ENCODE data around the gene HDAC8.
"Not testable (repeated sequence)": the region's sequence is repeated elsewhere in the genome, so short reads cannot be mapped to it uniquely, and the experiment has no call there.

Gene HDAC8

DNA sequence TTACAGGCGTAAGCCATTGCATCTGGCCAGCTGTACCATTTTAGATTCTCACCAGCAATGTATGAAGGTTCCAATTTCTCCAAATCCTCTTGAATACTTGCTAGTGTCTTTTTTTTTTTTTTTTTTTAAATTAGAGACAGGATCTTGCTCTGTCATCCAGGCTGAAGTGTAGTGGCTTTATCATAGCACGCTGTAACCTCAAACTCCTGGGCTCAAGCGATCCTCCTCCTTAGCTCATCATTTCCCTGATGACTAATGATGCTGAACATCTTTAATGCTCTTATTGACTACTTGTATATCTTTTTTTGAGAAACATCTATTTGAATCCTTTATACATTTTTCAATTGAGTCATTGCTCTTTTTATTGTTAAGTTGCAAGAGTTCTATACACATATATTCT is 40.3 kb downstream of the HDAC8 start:
- TF ChIP-seq, protein P1, sequence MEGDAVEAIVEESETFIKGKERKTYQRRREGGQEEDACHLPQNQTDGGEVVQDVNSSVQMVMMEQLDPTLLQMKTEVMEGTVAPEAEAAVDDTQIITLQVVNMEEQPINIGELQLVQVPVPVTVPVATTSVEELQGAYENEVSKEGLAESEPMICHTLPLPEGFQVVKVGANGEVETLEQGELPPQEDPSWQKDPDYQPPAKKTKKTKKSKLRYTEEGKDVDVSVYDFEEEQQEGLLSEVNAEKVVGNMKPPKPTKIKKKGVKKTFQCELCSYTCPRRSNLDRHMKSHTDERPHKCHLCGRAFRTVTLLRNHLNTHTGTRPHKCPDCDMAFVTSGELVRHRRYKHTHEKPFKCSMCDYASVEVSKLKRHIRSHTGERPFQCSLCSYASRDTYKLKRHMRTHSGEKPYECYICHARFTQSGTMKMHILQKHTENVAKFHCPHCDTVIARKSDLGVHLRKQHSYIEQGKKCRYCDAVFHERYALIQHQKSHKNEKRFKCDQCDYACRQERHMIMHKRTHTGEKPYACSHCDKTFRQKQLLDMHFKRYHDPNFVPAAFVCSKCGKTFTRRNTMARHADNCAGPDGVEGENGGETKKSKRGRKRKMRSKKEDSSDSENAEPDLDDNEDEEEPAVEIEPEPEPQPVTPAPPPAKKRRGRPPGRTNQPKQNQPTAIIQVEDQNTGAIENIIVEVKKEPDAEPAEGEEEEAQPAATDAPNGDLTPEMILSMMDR (IDR thresholded peaks at IDR 0.05; ENCODE audit: borderline replicate concordance, insufficient read depth, low read depth, low read length) = no peak
- no peak overlapping the region for H3K4me3 ChIP-seq (ENCODE audit: low read depth, low read length)

DNA sequence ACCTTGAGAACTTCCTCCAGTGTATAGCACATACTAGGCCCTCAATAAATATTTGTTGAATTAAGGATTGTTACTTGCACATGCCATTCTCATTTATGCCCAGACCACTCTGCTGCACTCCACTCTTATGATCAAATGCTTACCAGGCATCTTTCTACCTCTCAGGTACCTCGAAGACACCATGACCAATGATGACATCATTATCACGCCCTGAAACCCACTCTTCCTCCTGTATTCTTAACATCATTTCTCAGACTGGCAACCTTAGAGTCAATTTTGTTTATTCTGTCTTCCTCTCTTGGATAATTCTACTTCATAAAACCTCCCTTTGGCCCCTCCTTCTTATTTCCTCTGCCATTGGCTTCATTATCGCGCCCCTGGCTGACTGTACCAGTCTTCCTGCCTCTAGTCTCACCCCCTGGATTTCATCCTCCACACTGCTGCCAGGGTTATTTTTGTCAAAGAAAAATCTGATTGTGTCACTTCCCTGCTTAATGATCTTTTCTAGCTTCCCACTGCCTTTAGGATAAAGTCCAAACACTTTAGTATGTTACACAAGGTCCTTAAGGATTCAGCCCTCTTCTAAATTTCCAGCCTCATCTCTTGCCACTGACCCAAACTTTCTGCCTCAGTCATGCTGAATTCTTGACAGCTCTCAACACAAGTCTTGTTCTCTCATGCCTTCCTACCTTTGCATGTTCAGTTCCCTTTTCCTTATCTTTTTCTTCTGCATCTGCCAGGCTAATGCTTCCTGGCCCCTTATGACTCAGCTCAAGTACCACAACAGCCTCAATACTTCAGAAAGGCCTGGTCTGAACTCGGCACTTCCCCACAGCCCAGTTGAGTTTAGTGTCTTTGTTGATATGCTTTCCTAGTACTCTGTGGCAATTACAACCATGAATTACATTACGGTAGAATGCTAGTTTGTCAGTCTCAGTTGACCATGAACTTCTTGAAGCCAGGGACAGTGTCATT is 45.8 kb downstream of the HDAC8 start:
- H3K4me3 ChIP-seq (ENCODE audit: low read depth, low read length) = no peak overlapping the region
- TF ChIP-seq, protein P1 (IDR thresholded peaks at IDR 0.05; ENCODE audit: borderline replicate concordance, insufficient read depth, low read depth, low read length) = no peak

DNA sequence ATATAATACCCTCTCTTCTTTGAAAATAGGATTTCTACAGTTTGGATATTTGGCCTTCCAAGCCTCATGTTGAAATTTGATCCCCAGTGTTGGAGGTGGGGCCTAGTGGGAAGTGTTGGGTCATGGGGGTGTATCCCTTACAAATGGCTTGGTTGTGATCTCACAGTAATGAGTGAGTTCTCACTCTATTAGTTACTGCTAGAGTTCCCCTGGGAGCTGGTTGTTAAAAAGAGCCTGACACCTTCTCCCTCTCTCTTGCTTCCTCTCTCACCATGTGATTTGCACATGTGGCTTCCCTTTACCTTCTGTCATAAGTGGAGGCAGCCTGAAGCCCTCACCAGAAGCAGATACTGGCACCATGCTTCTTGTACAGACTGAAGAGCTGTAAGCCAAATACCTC is 73.9 kb downstream of the HDAC8 start:
- H3K4me3 ChIP-seq (ENCODE audit: low read depth, low read length) = no peak overlapping the region

DNA sequence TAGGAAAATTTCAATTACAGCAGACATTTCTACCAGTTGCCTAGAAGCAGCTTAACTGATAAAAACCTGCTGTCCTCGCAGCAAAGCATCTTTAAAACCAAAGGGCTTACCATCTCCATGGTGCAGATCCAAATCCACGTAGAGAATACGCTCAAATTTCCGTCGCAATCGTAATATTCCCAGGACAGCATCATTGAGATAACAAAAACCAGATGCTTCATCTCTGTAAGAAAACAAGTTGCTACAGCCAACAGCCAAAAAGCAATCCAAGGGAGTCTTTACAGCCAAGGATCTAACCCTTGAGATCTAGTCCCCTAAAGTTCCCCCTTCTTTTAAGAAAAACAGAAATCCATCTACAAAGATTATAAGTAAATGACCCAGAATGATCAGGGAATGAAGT is 77.6 kb downstream of the HDAC8 start:
- TF ChIP-seq, protein P1 (IDR thresholded peaks at IDR 0.05; ENCODE audit: borderline replicate concordance, insufficient read depth, low read depth, low read length) = no peak
- no peak overlapping the region for H3K4me3 ChIP-seq (ENCODE audit: low read depth, low read length)

More for the DNA sequence above, 73.9 kb downstream of the HDAC8 start:
- TF ChIP-seq, protein P1 (IDR thresholded peaks at IDR 0.05; ENCODE audit: borderline replicate concordance, insufficient read depth, low read depth, low read length) = no peak

DNA sequence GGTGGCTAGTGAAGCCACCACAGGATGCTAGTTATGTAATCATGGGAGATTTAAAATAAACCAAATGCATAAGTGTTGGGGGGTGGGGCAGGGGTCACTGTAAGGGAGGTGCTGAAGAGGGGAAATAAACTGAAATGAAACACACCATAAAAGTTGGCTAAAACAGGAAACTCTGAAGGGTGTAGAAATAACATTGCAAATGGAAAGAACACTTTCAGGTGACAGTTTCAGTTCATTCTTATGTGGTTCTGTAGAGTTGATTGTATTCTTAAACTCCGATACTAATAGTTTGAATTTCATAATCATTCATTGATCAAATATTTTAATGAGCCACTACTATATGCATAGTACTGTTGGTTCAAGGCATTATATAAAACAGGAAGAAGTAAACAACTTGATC is 80.1 kb downstream of the HDAC8 start:
- TF ChIP-seq, protein P1 (IDR thresholded peaks at IDR 0.05; ENCODE audit: borderline replicate concordance, insufficient read depth, low read depth, low read length) = no peak
- no peak overlapping the region for H3K4me3 ChIP-seq (ENCODE audit: low read depth, low read length)

DNA sequence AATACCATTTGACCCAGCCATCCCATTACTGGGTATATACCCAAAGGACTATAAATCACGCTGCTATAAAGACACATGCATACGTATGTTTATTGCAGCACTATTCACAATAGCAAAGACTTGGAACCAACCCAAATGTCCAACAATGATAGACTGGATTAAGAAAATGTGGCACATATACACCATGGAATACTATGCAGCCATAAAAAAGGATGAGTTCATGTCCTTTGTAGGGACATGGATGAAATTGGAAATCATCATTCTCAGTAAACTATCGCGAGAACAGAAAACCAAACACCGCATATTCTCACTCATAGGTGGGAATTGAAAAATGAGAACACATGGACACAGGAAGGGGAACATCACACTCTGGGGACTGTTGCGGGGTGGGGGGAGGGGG is 82.4 kb downstream of the HDAC8 start:
- not testable (repeated sequence) for H3K4me3 ChIP-seq (ENCODE audit: low read depth, low read length)

DNA sequence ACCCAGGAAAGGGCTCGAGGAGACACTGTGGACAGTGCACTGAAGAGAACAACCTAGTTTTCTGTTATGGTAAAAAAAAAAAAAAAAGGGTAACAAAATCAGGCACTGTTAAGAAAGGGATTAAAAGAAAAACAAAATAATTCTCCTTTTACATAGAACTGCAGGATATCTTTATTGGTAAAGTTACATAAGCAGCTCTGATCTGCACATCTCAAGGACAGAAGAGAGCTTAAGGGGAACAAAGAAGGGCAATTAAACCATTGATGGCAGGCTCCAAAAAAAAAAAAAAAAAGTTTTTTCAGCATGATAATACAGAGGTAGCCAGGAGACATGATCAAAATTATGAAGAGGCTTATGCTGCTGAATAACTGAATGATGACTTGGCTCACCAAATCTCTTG is 85.0 kb downstream of the HDAC8 start:
- TF ChIP-seq, protein P1 (IDR thresholded peaks at IDR 0.05; ENCODE audit: borderline replicate concordance, insufficient read depth, low read depth, low read length) = no peak
- H3K4me3 ChIP-seq (ENCODE audit: low read depth, low read length) = no peak overlapping the region
